Medulla oblongata (tissue), 1 donor: ENCODE results near the gene RELA.
A peak's percentile ranks its signal among the peaks of the same experiment; 100 is the strongest.
"Not testable (repeated sequence)": the region's sequence is repeated elsewhere in the genome, so short reads cannot be mapped to it uniquely, and the experiment has no call there.

ENCODE experiments used
- DNase-seq: peaks from one replicate; pipeline ENCODE4 v3.0.0-alpha.2; 2015; ENCODE audit errors: extremely low spot score

The RELA gene

GRCh38 chr11:65649656-65650546 is 12.8 kb downstream of the RELA start:
- DNase-seq = no peak

- peak; percentile 29 for DNase-seq
Measured at GRCh38 chr11:65648997-65649493, 13.7 kb downstream of the RELA start.

- peak; percentile 56 for DNase-seq
Measured at GRCh38 chr11:65646958-65647701, 15.6 kb downstream of the RELA start.

GRCh38 chr11:65646288-65646957 is 16.3 kb downstream of the RELA start:
- DNase-seq = no peak

- DNase-seq = no peak
Measured at GRCh38 chr11:65645710-65646109, 17.0 kb downstream of the RELA start.

- no peak for DNase-seq
Measured at GRCh38 chr11:65644837-65645236, 17.9 kb downstream of the RELA start.

GRCh38 chr11:65643971-65644370 is 18.7 kb downstream of the RELA start:
- DNase-seq = no peak

GRCh38 chr11:65642014-65642671 is 20.6 kb downstream of the RELA start:
- no peak for DNase-seq

GRCh38 chr11:65641297-65642013 is 21.3 kb downstream of the RELA start:
- no peak for DNase-seq

GRCh38 chr11:65640483-65641296 is 22.0 kb downstream of the RELA start:
- peak; percentile 81 for DNase-seq

- peak; percentile 61 for DNase-seq
Measured at GRCh38 chr11:65639623-65640482, 22.9 kb downstream of the RELA start.

GRCh38 chr11:65639228-65639597 is 23.5 kb downstream of the RELA start:
- not testable (repeated sequence) for DNase-seq

- DNase-seq = peak; percentile 85
Measured at GRCh38 chr11:65637794-65638419, 24.8 kb downstream of the RELA start, which contains the start of gene SIPA1. TSS of gene SIPA1 (plus strand) at chr11:65638101. CDS start at chr11:65640922, 2,821 bp downstream.

GRCh38 chr11:65637032-65637557 is 25.6 kb downstream of the RELA start:
- no peak for DNase-seq

GRCh38 chr11:65636108-65637031 is 26.3 kb downstream of the RELA start:
- DNase-seq = no peak

- no peak for DNase-seq
Measured at GRCh38 chr11:65634905-65635731, 27.6 kb downstream of the RELA start.
